Caco-2 (cell line): ENCODE results near the gene FYB2. TPM values are rescaled to one million over a fixed set of nuclear protein-coding genes. Genes with fewer than 3 reads are reported as not detected.
A peak's percentile ranks its signal among the peaks of the same experiment; 100 is the strongest.

Source experiments
- BruUV-seq: library from RNA; stranded (reverse); fragments of 400-500 nt; replicated peaks from 2 replicates; lab custom pipeline; 2021; lab: Mats Ljungman, UMichigan
- CTCF ChIA-PET: fragments of 300-600 bp; sonication (Branson Sonifier 250); formaldehyde crosslinking; loops from one replicate; lab custom pipeline; 2022; ENCODE audit warnings: antibody characterized with exemption; lab: Charles Lee
- POLR2A ChIA-PET: fragments of 300-600 bp; sonication (Branson Sonifier 250); formaldehyde crosslinking; loops from one replicate; lab custom pipeline; 2022; ENCODE audit warnings: antibody characterized with exemption; lab: Charles Lee
- DNase-seq, 2 experiments: peaks; one replicate each; pipeline versions ENCODE4 v3.0.0 to v3.0.0-alpha.2; 2020 to 2022
- H3K27me3 ChIP-seq: replicated peaks from 2 replicates; pipeline ENCODE4 v1.6.0; 2011; ENCODE audit warnings: low read length; ENCODE audit not compliant: control insufficient read depth, insufficient read depth
- H3K36me3 ChIP-seq: 2 replicates; pipeline ENCODE4 v1.5.1; 2011; ENCODE audit warnings: low read length; ENCODE audit not compliant: control insufficient read depth, insufficient read depth
- H3K4me1 ChIP-seq: fragments of 250-450 bp; sonication (Bioruptor Pico); 2 replicates; pipeline ENCODE4 v1.5.1; 2020; ENCODE audit warnings: mild to moderate bottlenecking
- H3K4me3 ChIP-seq: 2 replicates; pipeline ENCODE4 v1.5.1; 2011; ENCODE audit warnings: low read depth, mild to moderate bottlenecking, control low read depth, low read length
- H3K9me3 ChIP-seq: fragments of 250-450 bp; sonication (Bioruptor Pico); 2 replicates; pipeline ENCODE4 v1.5.1; 2020; ENCODE audit warnings: mild to moderate bottlenecking, moderate library complexity
- H3K27ac Mint-ChIP-seq: one replicate; pipeline ENCODE4 v1.8.0; 2022; ENCODE audit warnings: mixed read lengths; ENCODE audit not compliant: unreplicated experiment
- H3K27me3 Mint-ChIP-seq: one replicate; pipeline ENCODE4 v1.8.0; 2022; ENCODE audit warnings: mixed read lengths; ENCODE audit not compliant: insufficient read depth, unreplicated experiment
- H3K36me3 Mint-ChIP-seq: one replicate; pipeline ENCODE4 v1.8.0; 2022; ENCODE audit warnings: mild to moderate bottlenecking, mixed read lengths; ENCODE audit not compliant: insufficient read depth, unreplicated experiment
- H3K4me1 Mint-ChIP-seq: one replicate; pipeline ENCODE4 v1.8.0; 2022; ENCODE audit warnings: low read depth, mixed read lengths; ENCODE audit not compliant: unreplicated experiment
- H3K4me3 Mint-ChIP-seq: one replicate; pipeline ENCODE4 v1.8.0; 2022; ENCODE audit warnings: mild to moderate bottlenecking, moderate library complexity, mixed read lengths; ENCODE audit not compliant: unreplicated experiment
- H3K9me3 Mint-ChIP-seq: one replicate; pipeline ENCODE4 v1.8.0; 2022; ENCODE audit warnings: mixed read lengths; ENCODE audit not compliant: unreplicated experiment
- intact Hi-C: fragments of 100-400 bp; cut with micrococcal nuclease; formaldehyde crosslinking; loops from one replicate; pipeline ENCODE4 v1.10.0; 2022; ENCODE audit not compliant: unreplicated experiment
- total RNA-seq: library from RNA; stranded (reverse); gene quantifications from 2 replicates; pipeline ENCODE4 v1.2.3, GENCODE V29; 2022
- TF ChIP-seq, protein P1 (sequence below), 2 experiments: fragments of 200-600 bp in 1 of 2; IDR thresholded peaks; 1 replicate in 1 of 2; 2 replicates in 1 of 2; pipeline versions ENCODE4 v1.5.1 to v1.8.0; 2011 to 2022; ENCODE audit warnings: antibody characterized with exemption in 1 of 2, control low read depth in 1 of 2, inconsistent platforms in 1 of 2, low read depth in 1 of 2, low read length in 1 of 2, mild to moderate bottlenecking in 1 of 2, moderate library complexity in 1 of 2; ENCODE audit not compliant: insufficient read depth in 1 of 2, severe bottlenecking in 1 of 2, unreplicated experiment in 1 of 2

Gene FYB2
- total RNA-seq, 1 experiment from 2014 or later, result 2.7 TPM

DNA sequence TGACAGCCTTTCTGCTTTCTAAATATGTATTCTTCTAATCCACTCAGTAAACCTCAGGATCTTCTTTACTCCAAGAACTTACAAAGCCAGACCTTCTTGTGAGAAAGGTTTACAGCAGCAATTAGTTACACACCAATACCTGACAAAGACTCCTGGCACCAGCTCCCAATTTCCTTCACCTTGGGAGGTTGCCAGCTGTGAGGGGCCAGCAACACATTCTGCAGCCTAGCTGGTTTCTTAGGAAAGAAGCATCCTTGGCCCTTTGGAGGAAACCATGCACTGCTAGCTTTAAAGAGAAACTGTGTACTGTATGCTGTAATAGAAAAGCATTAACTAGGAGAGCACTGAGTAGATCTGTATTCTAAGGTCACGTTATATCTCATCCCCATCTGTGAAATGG lies 10.8 kb downstream of the FYB2 start:
- Histone ChIP-seq H3K27me3 (no peaks in the 10 kb centered on the region), H3K4me1 (peaks cover 34% of the 10 kb centered on the region), H3K36me3 (no peaks in the 10 kb centered on the region), H3K9me3 (no peaks in the 10 kb centered on the region), H3K4me3 (no peak overlapping the region)
- peaks cover 16% of the 10 kb centered on the region for H3K9me3 Mint-ChIP-seq
- H3K27me3 Mint-ChIP-seq, result no peaks in the 10 kb centered on the region
- no peak overlapping the region for H3K4me3 Mint-ChIP-seq
- H3K36me3 Mint-ChIP-seq, result no peaks in the 10 kb centered on the region
- BruUV-seq, result no TSS peak
- peaks cover 27% of the 10 kb centered on the region for H3K4me1 Mint-ChIP-seq
- no peak overlapping the region for H3K27ac Mint-ChIP-seq
- TF ChIP-seq, protein P1, sequence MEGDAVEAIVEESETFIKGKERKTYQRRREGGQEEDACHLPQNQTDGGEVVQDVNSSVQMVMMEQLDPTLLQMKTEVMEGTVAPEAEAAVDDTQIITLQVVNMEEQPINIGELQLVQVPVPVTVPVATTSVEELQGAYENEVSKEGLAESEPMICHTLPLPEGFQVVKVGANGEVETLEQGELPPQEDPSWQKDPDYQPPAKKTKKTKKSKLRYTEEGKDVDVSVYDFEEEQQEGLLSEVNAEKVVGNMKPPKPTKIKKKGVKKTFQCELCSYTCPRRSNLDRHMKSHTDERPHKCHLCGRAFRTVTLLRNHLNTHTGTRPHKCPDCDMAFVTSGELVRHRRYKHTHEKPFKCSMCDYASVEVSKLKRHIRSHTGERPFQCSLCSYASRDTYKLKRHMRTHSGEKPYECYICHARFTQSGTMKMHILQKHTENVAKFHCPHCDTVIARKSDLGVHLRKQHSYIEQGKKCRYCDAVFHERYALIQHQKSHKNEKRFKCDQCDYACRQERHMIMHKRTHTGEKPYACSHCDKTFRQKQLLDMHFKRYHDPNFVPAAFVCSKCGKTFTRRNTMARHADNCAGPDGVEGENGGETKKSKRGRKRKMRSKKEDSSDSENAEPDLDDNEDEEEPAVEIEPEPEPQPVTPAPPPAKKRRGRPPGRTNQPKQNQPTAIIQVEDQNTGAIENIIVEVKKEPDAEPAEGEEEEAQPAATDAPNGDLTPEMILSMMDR (IDR thresholded peaks at IDR 0.05; ENCODE audit: insufficient read depth in 1 of 2, low read depth in 1 of 2, low read length in 1 of 2, severe bottlenecking in 1 of 2, unreplicated experiment in 1 of 2), result no peak
- no peak for DNase-seq
- ChIA-PET POLR2A (no interaction called here), CTCF (interaction anchor here (0.6 kb wide), 1 partner anchor 44 kb away, joined by 3 read pairs; no protein-coding TSS in a partner anchor)
- intact Hi-C loops, result no loop called here

DNA sequence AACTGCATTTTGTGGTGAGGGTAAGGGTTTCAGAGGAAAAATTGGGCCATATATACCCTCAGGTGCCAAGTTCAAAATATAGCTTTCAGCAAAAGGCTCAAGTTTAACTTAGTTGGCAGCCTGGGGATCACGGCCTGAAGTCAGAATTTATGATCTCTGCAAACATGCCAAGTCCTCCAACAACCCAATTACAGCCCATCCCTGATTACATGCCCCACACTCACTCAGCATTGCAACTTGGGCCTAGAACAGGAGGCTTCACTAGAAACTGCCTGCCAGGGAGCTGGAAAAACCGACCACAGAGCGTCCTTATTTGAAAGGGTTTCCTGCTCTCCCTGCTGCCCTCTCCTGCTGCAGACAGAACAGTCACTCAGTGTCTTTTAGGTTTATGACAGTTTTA lies 12.4 kb downstream of the FYB2 start:
- no peak overlapping the region for H3K27ac Mint-ChIP-seq
- Histone ChIP-seq H3K4me1 (peaks cover 20% of the 10 kb centered on the region), H3K36me3 (no peaks in the 10 kb centered on the region), H3K4me3 (no peak overlapping the region), H3K27me3 (no peaks in the 10 kb centered on the region), H3K9me3 (no peaks in the 10 kb centered on the region)
- intact Hi-C loops, result no loop called here
- peaks cover 16% of the 10 kb centered on the region for H3K9me3 Mint-ChIP-seq
- TF ChIP-seq, protein P1 (IDR thresholded peaks at IDR 0.05; ENCODE audit: insufficient read depth in 1 of 2, low read depth in 1 of 2, low read length in 1 of 2, severe bottlenecking in 1 of 2, unreplicated experiment in 1 of 2), result no peak
- no TSS peak for BruUV-seq
- H3K36me3 Mint-ChIP-seq, result no peaks in the 10 kb centered on the region
- ChIA-PET POLR2A (no interaction called here), CTCF (interaction anchor here (0.7 to 1.5 kb wide), 3 partner anchors 15 to 1486 kb away, joined by 3 read pairs; no protein-coding TSS in a partner anchor)
- peaks cover 22% of the 10 kb centered on the region for H3K4me1 Mint-ChIP-seq
- H3K4me3 Mint-ChIP-seq, result no peak overlapping the region
- H3K27me3 Mint-ChIP-seq, result no peaks in the 10 kb centered on the region
- DNase-seq, result no peak

DNA sequence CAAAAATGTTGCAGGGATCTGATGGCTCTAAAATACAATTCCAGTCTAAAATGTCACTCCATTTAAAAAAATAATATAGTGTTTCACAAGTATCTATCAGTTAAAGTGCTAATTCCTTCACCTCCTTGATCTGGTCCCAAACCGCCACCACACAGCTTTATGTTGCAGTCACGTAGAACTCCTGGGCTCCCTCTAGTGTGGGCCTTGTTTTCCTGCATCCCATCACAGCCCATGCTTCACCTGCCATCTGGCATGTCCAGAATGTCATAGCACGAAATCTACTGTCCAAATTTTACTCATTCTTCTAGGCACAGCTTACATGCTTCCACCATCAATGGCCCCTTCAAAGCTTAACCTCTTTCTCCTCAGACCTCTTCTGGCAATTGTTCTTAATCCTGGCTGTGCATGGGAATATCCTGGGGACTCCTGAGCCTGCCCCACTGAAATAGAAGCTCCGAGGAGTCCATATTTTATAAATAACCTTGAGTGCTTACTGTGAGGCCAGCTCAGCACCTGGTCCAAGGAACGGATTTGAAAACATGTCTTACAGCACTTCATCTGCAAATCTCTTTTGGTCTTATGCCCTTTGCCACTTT lies 15.5 kb downstream of the FYB2 start:
- no peaks in the 10 kb centered on the region for H3K27me3 Mint-ChIP-seq
- POLR2A ChIA-PET, result no interaction called here

More for the DNA sequence above, 15.5 kb downstream of the FYB2 start:
- Histone ChIP-seq H3K9me3 (no peaks in the 10 kb centered on the region), H3K27me3 (no peaks in the 10 kb centered on the region), H3K4me3 (no peak overlapping the region), H3K4me1 (no peaks in the 10 kb centered on the region; the same call in 1 of the 2 replicates), H3K36me3 (no peaks in the 10 kb centered on the region)
- Mint-ChIP-seq H3K4me1 (no peaks in the 10 kb centered on the region), H3K9me3 (peaks cover 16% of the 10 kb centered on the region), H3K27ac (no peak overlapping the region), H3K36me3 (no peaks in the 10 kb centered on the region), H3K4me3 (no peak overlapping the region)
- intact Hi-C loops, result loop anchor here (2.0 to 5.0 kb wide), 2 partner anchors 15 to 46 kb away; partner anchors contain the start of gene FYB2
- no TSS peak for BruUV-seq
- TF ChIP-seq, protein P1 (IDR thresholded peaks at IDR 0.05; ENCODE audit: insufficient read depth in 1 of 2, low read depth in 1 of 2, low read length in 1 of 2, severe bottlenecking in 1 of 2, unreplicated experiment in 1 of 2), result peak; percentile 52 to 67
- DNase-seq, result peak; percentile 59 to 62
- CTCF ChIA-PET, result interaction anchor here (0.6 to 1.5 kb wide), 6 partner anchors 15 to 60 kb away, joined by 3 to 7 read pairs (median 4); partner anchors contain the start of gene FYB2
